H9 (cell line): ENCODE results near the gene DDX49. TPM values are rescaled to one million over a fixed set of nuclear protein-coding genes. Genes with fewer than 3 reads are reported as not detected.

Source experiments
- DNase-seq: peaks from one replicate; pipeline ENCODE4 v3.0.0-alpha.2; 2017
- H2AFZ ChIP-seq: one replicate; pipeline ENCODE4 v1.6.1; 2013; ENCODE audit warnings: mild to moderate bottlenecking, low read length, control low read depth, moderate library complexity
- H2AK5ac ChIP-seq: 2 replicates; pipeline ENCODE4 v1.6.1; 2013; ENCODE audit warnings: low read length, control low read depth, mixed read lengths; ENCODE audit not compliant: insufficient read length
- H2BK120ac ChIP-seq: one replicate; pipeline ENCODE4 v1.6.1; 2013; ENCODE audit warnings: low read depth, mild to moderate bottlenecking, low read length, control low read depth, inconsistent platforms; ENCODE audit not compliant: poor library complexity, severe bottlenecking
- H2BK12ac ChIP-seq: 2 replicates; pipeline ENCODE4 v1.6.1; 2013; ENCODE audit warnings: low read length, control low read depth, mixed read lengths, low read depth; ENCODE audit not compliant: insufficient read length
- H2BK15ac ChIP-seq: 2 replicates; pipeline ENCODE4 v1.6.1; 2013; ENCODE audit warnings: low read depth, low read length, control low read depth
- H2BK20ac ChIP-seq: one replicate; pipeline ENCODE4 v1.6.1; 2013; ENCODE audit warnings: low read depth, mild to moderate bottlenecking, low read length, control low read depth, inconsistent platforms; ENCODE audit not compliant: poor library complexity, severe bottlenecking
- H2BK5ac ChIP-seq: 2 replicates; pipeline ENCODE4 v1.6.1; 2013; ENCODE audit warnings: low read length, control low read depth, mixed read lengths; ENCODE audit not compliant: insufficient read length
- H3K14ac ChIP-seq: 2 replicates; pipeline ENCODE4 v1.6.1; 2013; ENCODE audit warnings: low read length, control low read depth; ENCODE audit not compliant: insufficient read depth
- H3K18ac ChIP-seq: 2 replicates; pipeline ENCODE4 v1.6.1; 2013; ENCODE audit warnings: low read depth, mild to moderate bottlenecking, mixed read lengths, low read length, control low read depth; ENCODE audit not compliant: insufficient read length
- H3K23ac ChIP-seq: 2 replicates; pipeline ENCODE4 v1.6.1; 2013; ENCODE audit warnings: low read length, control low read depth, mixed read lengths, low read depth; ENCODE audit not compliant: insufficient read length
- H3K23me2 ChIP-seq: 2 replicates; pipeline ENCODE4 v1.6.1; 2013; ENCODE audit warnings: low read depth, mild to moderate bottlenecking, mixed read lengths, low read length, control low read depth; ENCODE audit not compliant: insufficient read length, poor library complexity, severe bottlenecking
- H3K27ac ChIP-seq: 2 replicates; pipeline ENCODE4 v1.5.1; 2013; ENCODE audit warnings: low read length, control low read depth, mixed read lengths, low read depth; ENCODE audit not compliant: insufficient read length
- H3K27me3 ChIP-seq: 2 replicates; pipeline ENCODE4 v1.6.1; 2013; ENCODE audit warnings: low read length, control low read depth, inconsistent platforms; ENCODE audit not compliant: insufficient read depth
- H3K4ac ChIP-seq: 2 replicates; pipeline ENCODE4 v1.6.1; 2013; ENCODE audit warnings: low read depth, mild to moderate bottlenecking, control low read depth, inconsistent platforms, low read length, moderate library complexity
- H3K4me1 ChIP-seq: 2 replicates; pipeline ENCODE4 v1.6.1; 2013; ENCODE audit warnings: low read length, control low read depth, inconsistent platforms; ENCODE audit not compliant: insufficient read depth
- H3K4me2 ChIP-seq: 2 replicates; pipeline ENCODE4 v1.6.1; 2013; ENCODE audit warnings: low read length, control low read depth, mixed read lengths; ENCODE audit not compliant: insufficient read length, insufficient read depth
- H3K56ac ChIP-seq: 2 replicates; pipeline ENCODE4 v1.6.1; 2013; ENCODE audit warnings: low read depth, mild to moderate bottlenecking, mixed read lengths, low read length, control low read depth; ENCODE audit not compliant: insufficient read length
- H3K79me1 ChIP-seq: 2 replicates; pipeline ENCODE4 v1.6.1; 2013; ENCODE audit warnings: low read depth, mild to moderate bottlenecking, moderate library complexity, low read length, control low read depth, inconsistent platforms; ENCODE audit not compliant: insufficient read depth, poor library complexity, severe bottlenecking
- H3K79me2 ChIP-seq: 2 replicates; pipeline ENCODE4 v1.6.1; 2013; ENCODE audit warnings: low read length, control low read depth, inconsistent platforms; ENCODE audit not compliant: insufficient read depth
- H3K9ac ChIP-seq: 2 replicates; pipeline ENCODE4 v1.6.1; 2013; ENCODE audit warnings: low read length, control low read depth, mixed read lengths; ENCODE audit not compliant: insufficient read length; ENCODE audit errors: extremely low read depth
- H3K9me3 ChIP-seq: one replicate; pipeline ENCODE4 v1.6.1; 2013; ENCODE audit warnings: low read depth, low read length, inconsistent platforms; ENCODE audit not compliant: control insufficient read depth
- H3T11ph ChIP-seq: one replicate; pipeline ENCODE4 v1.6.1; 2013; ENCODE audit warnings: mild to moderate bottlenecking, low read length, control low read depth, inconsistent platforms
- H4K20me1 ChIP-seq: one replicate; pipeline ENCODE4 v1.6.1; 2013; ENCODE audit not compliant: control insufficient read depth, insufficient read length, insufficient read depth
- H4K5ac ChIP-seq: 2 replicates; pipeline ENCODE4 v1.6.1; 2013; ENCODE audit warnings: low read depth, mild to moderate bottlenecking, mixed read lengths, low read length, control low read depth; ENCODE audit not compliant: insufficient read length
- H4K8ac ChIP-seq: replicated peaks from 2 replicates; pipeline ENCODE4 v1.6.1; 2013; ENCODE audit warnings: low read length, control low read depth, mixed read lengths, low read depth; ENCODE audit not compliant: insufficient read length
- H4K91ac ChIP-seq: 2 replicates; pipeline ENCODE4 v1.6.1; 2013; ENCODE audit warnings: low read depth, mild to moderate bottlenecking, moderate library complexity, mixed read lengths, low read length, control low read depth; ENCODE audit not compliant: insufficient read length
- H3K27ac Mint-ChIP-seq, 3 experiments: 2 replicates in 2 of 3; 3 replicates in 1 of 3; pipeline ENCODE4 v1.8.0; 2020 to 2021; ENCODE audit warnings: mixed read lengths in 3 of 3, mild to moderate bottlenecking in 1 of 3, moderate library complexity in 1 of 3
- H3K27me3 Mint-ChIP-seq: 2 replicates; pipeline ENCODE4 v1.8.0; 2021; ENCODE audit warnings: low read depth, mild to moderate bottlenecking, moderate library complexity, mixed read lengths
- H3K36me3 Mint-ChIP-seq, 3 experiments: 2 replicates in 2 of 3; 3 replicates in 1 of 3; pipeline ENCODE4 v1.8.0; 2020 to 2021; ENCODE audit warnings: low read depth in 3 of 3, mixed read lengths in 3 of 3; ENCODE audit not compliant: insufficient read depth in 1 of 3
- H3K4me1 Mint-ChIP-seq, 2 experiments: 2 replicates each; pipeline ENCODE4 v1.8.0; 2020; ENCODE audit warnings: mixed read lengths in 2 of 2
- H3K4me3 Mint-ChIP-seq, 2 experiments: 2 replicates in 1 of 2; 3 replicates in 1 of 2; pipeline ENCODE4 v1.8.0; 2020 to 2021; ENCODE audit warnings: mild to moderate bottlenecking in 2 of 2, mixed read lengths in 2 of 2, moderate library complexity in 1 of 2
- H3K9me3 Mint-ChIP-seq, 2 experiments: 2 replicates in 1 of 2; 3 replicates in 1 of 2; pipeline ENCODE4 v1.8.0; 2020; ENCODE audit warnings: mild to moderate bottlenecking in 2 of 2, mixed read lengths in 2 of 2, moderate library complexity in 1 of 2
- CTCF ChIP-seq: fragments of 200-600 bp; sonication (generic); conservative IDR thresholded peaks from 3 replicates; pipeline ENCODE4 v1.8.0; 2021; ENCODE audit warnings: antibody characterized with exemption, mild to moderate bottlenecking
- total RNA-seq: library from RNA; stranded (reverse); gene quantifications from 2 replicates; pipeline ENCODE4 v1.2.1, GENCODE V29; 2021

The DDX49 gene
- total RNA-seq, 1 experiment from 2014 or later: 52.3 TPM

DNA sequence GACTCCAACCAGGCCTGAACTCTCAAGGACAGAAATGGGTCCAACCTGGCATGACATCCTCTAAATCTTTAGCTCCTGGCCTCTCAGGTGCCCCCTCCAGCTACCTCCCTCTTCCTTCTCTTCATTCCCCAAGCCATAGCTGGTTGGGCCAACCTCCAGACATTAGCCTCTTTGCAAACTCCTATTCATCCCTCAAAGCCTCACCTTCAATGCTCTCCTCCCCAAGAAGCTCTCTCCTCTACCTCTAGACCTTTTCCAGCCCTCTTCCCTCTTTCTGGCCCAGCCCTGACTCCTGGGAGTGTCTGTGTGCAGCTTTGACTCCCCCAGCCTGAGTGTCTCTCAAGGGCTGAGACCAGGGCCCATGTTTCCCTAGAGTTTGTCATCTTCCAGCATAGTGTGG, 26.8 kb downstream of the DDX49 start:
- no peak overlapping the region for H2BK20ac ChIP-seq
- H2BK5ac ChIP-seq: no peak overlapping the region
- no peak for DNase-seq
- no peak overlapping the region for H3K4ac ChIP-seq
- Mint-ChIP-seq H3K36me3 (no peaks in the 10 kb centered on the region), H3K4me1 (peaks cover 5 to 12% of the 10 kb centered on the region in 2 experiments; a peak in 3 of 4 replicates), H3K27me3 (peaks cover 48% of the 10 kb centered on the region), H3K4me3 (no peak overlapping the region), H3K9me3 (peaks cover 0 to 2% of the 10 kb centered on the region in 2 experiments; a peak in 1 of 5 replicates), H3K27ac (peak overlapping the region in 1 of 3 experiments; percentile 22; a peak in 1 of 7 replicates)
- H2BK120ac ChIP-seq: no peak overlapping the region
- H4K20me1 ChIP-seq: no peaks in the 10 kb centered on the region
- H3K9me3 ChIP-seq: no peaks in the 10 kb centered on the region
- H3K27me3 ChIP-seq: no peaks in the 10 kb centered on the region
- H4K5ac ChIP-seq: no peak overlapping the region
- no peak overlapping the region for H4K8ac ChIP-seq
- no peak overlapping the region for H2BK15ac ChIP-seq
- H3K14ac ChIP-seq: no peak overlapping the region
- H3K23me2 ChIP-seq: no peaks in the 10 kb centered on the region
- H4K91ac ChIP-seq: no peak overlapping the region
- no peaks in the 10 kb centered on the region for H3K79me2 ChIP-seq
- H2AK5ac ChIP-seq: no peak overlapping the region
- H3K56ac ChIP-seq: no peak overlapping the region
- no peak overlapping the region for H3K18ac ChIP-seq
- no peak overlapping the region for H3T11ph ChIP-seq
- H3K4me2 ChIP-seq: no peak overlapping the region
- no peak overlapping the region for H3K27ac ChIP-seq
- no peaks in the 10 kb centered on the region for H3K4me1 ChIP-seq
- H3K79me1 ChIP-seq: no peaks in the 10 kb centered on the region
- no peak overlapping the region for H3K9ac ChIP-seq
- H2BK12ac ChIP-seq: no peak overlapping the region
- no peak overlapping the region for H2AFZ ChIP-seq
- no peak for TF ChIP-seq CTCF
- no peak overlapping the region for H3K23ac ChIP-seq
